Dendritic cell treated with granulocyte-macrophage colony-stimulating factor and Interleukin-4, amounts not matched to agents 40 ng/mL and 50 ng/mL, for 4 days (primary cell): ENCODE measurements around the gene GINS1.
A peak's percentile ranks its signal among the peaks of the same experiment; 100 is the strongest.

ENCODE experiments used
- H3K27ac Mint-ChIP-seq: one replicate; pipeline ENCODE4 v1.8.0; 2022; ENCODE audit warnings: mild to moderate bottlenecking, mixed read lengths
- H3K27me3 Mint-ChIP-seq: one replicate; pipeline ENCODE4 v1.8.0; 2022; ENCODE audit warnings: mild to moderate bottlenecking, mixed read lengths
- H3K36me3 Mint-ChIP-seq: one replicate; pipeline ENCODE4 v1.8.0; 2022; ENCODE audit warnings: low read depth, mixed read lengths
- H3K4me1 Mint-ChIP-seq: one replicate; pipeline ENCODE4 v1.8.0; 2022; ENCODE audit warnings: low read depth, mixed read lengths
- H3K4me3 Mint-ChIP-seq: one replicate; pipeline ENCODE4 v1.8.0; 2022; ENCODE audit warnings: mild to moderate bottlenecking, moderate library complexity, mixed read lengths
- H3K9me3 Mint-ChIP-seq: one replicate; pipeline ENCODE4 v1.8.0; 2022; ENCODE audit warnings: mixed read lengths
- intact Hi-C: fragments of 100-400 bp; cut with micrococcal nuclease; formaldehyde crosslinking; loops from one replicate; pipeline ENCODE4 v1.15.0; 2022

GINS1 gene

GRCh38 chr20:25453035-25453810, 45.8 kb downstream of the GINS1 start:
- intact Hi-C loops: no loop called here
- H3K4me1 Mint-ChIP-seq: no peaks in the 10 kb centered on the region
- H3K36me3 Mint-ChIP-seq: peaks cover 6% of the 10 kb centered on the region
- no peaks in the 10 kb centered on the region for H3K27me3 Mint-ChIP-seq
- H3K9me3 Mint-ChIP-seq: no peaks in the 10 kb centered on the region
- H3K27ac Mint-ChIP-seq: no peak overlapping the region
- no peak overlapping the region for H3K4me3 Mint-ChIP-seq

GRCh38 chr20:25454153-25454900, 46.9 kb downstream of the GINS1 start:
- Mint-ChIP-seq H3K27me3 (no peaks in the 10 kb centered on the region), H3K27ac (no peak overlapping the region), H3K4me1 (no peaks in the 10 kb centered on the region), H3K4me3 (no peak overlapping the region), H3K9me3 (no peaks in the 10 kb centered on the region), H3K36me3 (no peaks in the 10 kb centered on the region)
- intact Hi-C loops: no loop called here

GRCh38 chr20:25457886-25458680, 50.6 kb downstream of the GINS1 start:
- intact Hi-C loops: no loop called here
- no peaks in the 10 kb centered on the region for H3K36me3 Mint-ChIP-seq
- no peak overlapping the region for H3K4me3 Mint-ChIP-seq
- peak overlapping the region; percentile 51 for H3K27ac Mint-ChIP-seq
- peaks cover 35% of the 10 kb centered on the region for H3K4me1 Mint-ChIP-seq
- peaks cover 3% of the 10 kb centered on the region for H3K27me3 Mint-ChIP-seq
- no peaks in the 10 kb centered on the region for H3K9me3 Mint-ChIP-seq

- no peak overlapping the region for H3K4me3 Mint-ChIP-seq
- peaks cover 3% of the 10 kb centered on the region for H3K27me3 Mint-ChIP-seq
- peak overlapping the region; percentile 89 for H3K27ac Mint-ChIP-seq
- H3K36me3 Mint-ChIP-seq: no peaks in the 10 kb centered on the region
- H3K9me3 Mint-ChIP-seq: no peaks in the 10 kb centered on the region
- H3K4me1 Mint-ChIP-seq: peaks cover 42% of the 10 kb centered on the region
- intact Hi-C loops: no loop called here
Measured at GRCh38 chr20:25459111-25459830, 51.8 kb downstream of the GINS1 start.

- Mint-ChIP-seq H3K4me3 (no peak overlapping the region), H3K36me3 (no peaks in the 10 kb centered on the region), H3K27ac (peak overlapping the region; percentile 89), H3K4me1 (peaks cover 49% of the 10 kb centered on the region), H3K27me3 (peaks cover 3% of the 10 kb centered on the region), H3K9me3 (no peaks in the 10 kb centered on the region)
- intact Hi-C loops: loop anchor here (10.0 kb wide), 1 partner anchor 145 kb away; no protein-coding TSS in a partner anchor
Measured at GRCh38 chr20:25459916-25460535, 52.6 kb downstream of the GINS1 start.

- peak overlapping the region; percentile 89 for H3K27ac Mint-ChIP-seq
- no peak overlapping the region for H3K4me3 Mint-ChIP-seq
- intact Hi-C loops: loop anchor here (10.0 kb wide), 1 partner anchor 146 kb away; no protein-coding TSS in a partner anchor
- H3K9me3 Mint-ChIP-seq: no peaks in the 10 kb centered on the region
- H3K36me3 Mint-ChIP-seq: no peaks in the 10 kb centered on the region
- peaks cover 55% of the 10 kb centered on the region for H3K4me1 Mint-ChIP-seq
- peaks cover 3% of the 10 kb centered on the region for H3K27me3 Mint-ChIP-seq
Measured at GRCh38 chr20:25460566-25461280, 53.2 kb downstream of the GINS1 start.

GRCh38 chr20:25461281-25461650, 53.8 kb downstream of the GINS1 start:
- H3K4me3 Mint-ChIP-seq: peak overlapping the region; percentile 51
- H3K27ac Mint-ChIP-seq: peak overlapping the region; percentile 89
- intact Hi-C loops: loop anchor here (10.0 kb wide), 1 partner anchor 146 kb away; no protein-coding TSS in a partner anchor
- no peaks in the 10 kb centered on the region for H3K36me3 Mint-ChIP-seq
- H3K4me1 Mint-ChIP-seq: peaks cover 55% of the 10 kb centered on the region
- H3K9me3 Mint-ChIP-seq: no peaks in the 10 kb centered on the region
- H3K27me3 Mint-ChIP-seq: peaks cover 3% of the 10 kb centered on the region

- Mint-ChIP-seq H3K4me3 (peak overlapping the region; percentile 51), H3K4me1 (peaks cover 55% of the 10 kb centered on the region), H3K9me3 (no peaks in the 10 kb centered on the region), H3K27me3 (peaks cover 3% of the 10 kb centered on the region), H3K36me3 (no peaks in the 10 kb centered on the region), H3K27ac (peak overlapping the region; percentile 89)
- intact Hi-C loops: loop anchor here (10.0 kb wide), 1 partner anchor 147 kb away; no protein-coding TSS in a partner anchor
Measured at GRCh38 chr20:25461786-25462545, 54.5 kb downstream of the GINS1 start.

- Mint-ChIP-seq H3K4me1 (peaks cover 53% of the 10 kb centered on the region), H3K36me3 (no peaks in the 10 kb centered on the region), H3K9me3 (no peaks in the 10 kb centered on the region), H3K4me3 (peak overlapping the region; percentile 14), H3K27ac (peak overlapping the region; percentile 57), H3K27me3 (peaks cover 3% of the 10 kb centered on the region)
- intact Hi-C loops: loop anchor here (10.0 kb wide), 1 partner anchor 150 kb away; no protein-coding TSS in a partner anchor
Measured at GRCh38 chr20:25464501-25465242, 57.2 kb downstream of the GINS1 start.

- intact Hi-C loops: loop anchor here (10.0 kb wide), 1 partner anchor 151 kb away; no protein-coding TSS in a partner anchor
Measured at GRCh38 chr20:25465243-25466135, 58.0 kb downstream of the GINS1 start.

GRCh38 chr20:25466846-25467245, 59.4 kb downstream of the GINS1 start:
- Mint-ChIP-seq H3K36me3 (no peaks in the 10 kb centered on the region), H3K4me3 (no peak overlapping the region), H3K27ac (no peak overlapping the region), H3K4me1 (peaks cover 33% of the 10 kb centered on the region), H3K27me3 (peaks cover 3% of the 10 kb centered on the region), H3K9me3 (no peaks in the 10 kb centered on the region)
- intact Hi-C loops: loop anchor here (10.0 kb wide), 1 partner anchor 152 kb away; no protein-coding TSS in a partner anchor

More at GRCh38 chr20:25465243-25466135, 58.0 kb downstream of the GINS1 start:
- Mint-ChIP-seq H3K4me1 (peaks cover 46% of the 10 kb centered on the region), H3K36me3 (no peaks in the 10 kb centered on the region), H3K4me3 (no peak overlapping the region), H3K27me3 (peaks cover 3% of the 10 kb centered on the region), H3K27ac (peak overlapping the region; percentile 57), H3K9me3 (no peaks in the 10 kb centered on the region)
